K562 (cell line): Measurements from ENCODE around the gene RABIF. TPM values are rescaled to one million over a fixed set of nuclear protein-coding genes. Genes with fewer than 3 reads are reported as not detected.
A peak's percentile ranks its signal among the peaks of the same experiment; 100 is the strongest.

Experiments used
- ATAC-seq: fragments of 200-7000 bp; cut with Tn5 transposase; 3 replicates; pipeline ENCODE4 v1.9.1; 2020; ENCODE audit warnings: moderate library complexity
- BruUV-seq: library from RNA; stranded (reverse); fragments of 400-500 nt; replicated peaks from 2 replicates; lab custom pipeline; 2021; lab: Mats Ljungman, UMichigan
- CTCF ChIA-PET: fragments of 300-600 bp; formaldehyde crosslinking; extraction: SDS; loops from one replicate; lab custom pipeline; 2021; ENCODE audit warnings: low intra/inter-chr PET ratio; lab: Yijun Ruan, JAX
- POLR2A ChIA-PET: fragments of 300-600, 350-650 bp; sonication (Branson Sonifier 250); formaldehyde crosslinking; extraction: SDS; loops from one replicate; lab custom pipeline; 2021; ENCODE audit warnings: antibody characterized with exemption, inconsistent platforms; lab: Yijun Ruan, JAX
- DNase-seq, 4 experiments: peaks; one replicate each; pipeline versions ENCODE4 v3.0.0 to v3.0.0-alpha.2; 2011 to 2018; ENCODE audit warnings: low spot score in 3 of 4, mixed read lengths in 3 of 4; ENCODE audit errors: extremely low read depth in 1 of 4
- FAIRE-seq: peaks from 2 replicates; lab custom pipeline; 2011; peaks lifted over from hg19 to GRCh38; lab: Jason Lieb, UNC
- H2AFZ ChIP-seq: 2 replicates; pipeline ENCODE4 v1.6.0; 2011; ENCODE audit warnings: low read depth, low read length, control low read depth, inconsistent platforms
- H3K27ac ChIP-seq: fragments of 200-600 bp; 3 replicates; pipeline ENCODE4 v1.8.0; 2011; ENCODE audit warnings: low read depth, mild to moderate bottlenecking, control low read depth, inconsistent platforms, low read length, moderate library complexity, mixed read lengths; ENCODE audit errors: extremely low read depth
- H3K27me3 ChIP-seq, 2 experiments: fragments of 300-600 bp in 1 of 2; 2 replicates in 1 of 2; 3 replicates in 1 of 2; pipeline versions ENCODE4 v1.6.0 to v1.8.0; 2011; ENCODE audit warnings: inconsistent platforms in 2 of 2, low read length in 2 of 2, mild to moderate bottlenecking in 1 of 2, mixed read lengths in 1 of 2, moderate library complexity in 1 of 2; ENCODE audit not compliant: control insufficient read depth in 2 of 2, insufficient read depth in 2 of 2
- H3K36me3 ChIP-seq: fragments of 300-600 bp; 3 replicates; pipeline ENCODE4 v1.8.0; 2011; ENCODE audit warnings: mild to moderate bottlenecking, low read length, inconsistent platforms; ENCODE audit not compliant: control insufficient read depth, insufficient read depth
- H3K4me1 ChIP-seq, 2 experiments: fragments of 200-600 bp in 1 of 2; replicated peaks in 1 of 2; 2 replicates in 1 of 2; 3 replicates in 1 of 2; pipeline versions ENCODE4 v1.5.1 to v1.8.0; 2011; ENCODE audit warnings: inconsistent platforms in 2 of 2, low read length in 2 of 2, mild to moderate bottlenecking in 1 of 2, mixed read lengths in 1 of 2, moderate library complexity in 1 of 2; ENCODE audit not compliant: control insufficient read depth in 2 of 2, insufficient read depth in 2 of 2
- H3K4me2 ChIP-seq: 2 replicates; pipeline ENCODE4 v1.6.1; 2011; ENCODE audit warnings: low read length, control low read depth, inconsistent platforms, mixed read lengths; ENCODE audit not compliant: insufficient read depth
- H3K4me3 ChIP-seq: fragments of 200-600 bp; sonication (generic), shearing (Covaris generic); 2 replicates; pipeline ENCODE4 v1.5.1; 2016; ENCODE audit warnings: control low read depth, inconsistent platforms
- H3K79me2 ChIP-seq: fragments of 200-600 bp; 3 replicates; pipeline ENCODE4 v1.8.0; 2011; ENCODE audit warnings: low read length, inconsistent platforms; ENCODE audit not compliant: control insufficient read depth, insufficient read depth
- H3K9ac ChIP-seq, 2 experiments: 2 replicates each; pipeline versions ENCODE4 v1.6.0 to v1.6.1; 2011; ENCODE audit warnings: low read depth in 2 of 2, low read length in 2 of 2, control low read depth in 1 of 2, inconsistent platforms in 1 of 2, mild to moderate bottlenecking in 1 of 2, mixed read lengths in 1 of 2; ENCODE audit not compliant: insufficient read depth in 1 of 2
- H3K9me1 ChIP-seq: one replicate; pipeline ENCODE4 v1.6.0; 2011; ENCODE audit warnings: inconsistent platforms, mild to moderate bottlenecking, low read length, moderate library complexity; ENCODE audit not compliant: control insufficient read depth, insufficient read depth
- H3K9me3 ChIP-seq: replicated peaks from 2 replicates; pipeline ENCODE4 v1.5.1; 2011; ENCODE audit warnings: low read depth, low read length, inconsistent platforms; ENCODE audit not compliant: control insufficient read depth, insufficient read depth
- H4K20me1 ChIP-seq: replicated peaks from 2 replicates; pipeline ENCODE4 v1.6.1; 2011; ENCODE audit warnings: low read length, inconsistent platforms, mixed read lengths; ENCODE audit not compliant: control insufficient read depth, insufficient read depth
- ATF3 ChIP-seq, 2 experiments: fragments of 450-650 bp in 1 of 2; sonication (generic) in 1 of 2; formaldehyde crosslinking in 1 of 2; IDR thresholded peaks in 1 of 2; conservative IDR thresholded peaks in 1 of 2; 2 replicates each; pipeline versions ENCODE4 v1.6.1 to v1.8.1; 2016 to 2023; ENCODE audit warnings: mild to moderate bottlenecking in 2 of 2, moderate library complexity in 2 of 2, inconsistent platforms in 1 of 2, missing genetic modification reagents in 1 of 2
- CTBP1 ChIP-seq: fragments of 450-650 bp; IDR thresholded peaks from 2 replicates; pipeline ENCODE4 v1.6.1; 2016; ENCODE audit warnings: borderline replicate concordance
- E2F6 ChIP-seq, 2 experiments: IDR thresholded peaks; 2 replicates each; pipeline ENCODE4 v1.6.1; 2011; ENCODE audit warnings: borderline replicate concordance in 1 of 2, control low read depth in 1 of 2, low read depth in 1 of 2, low read length in 1 of 2, mild to moderate bottlenecking in 1 of 2, mixed read lengths in 1 of 2, moderate library complexity in 1 of 2; ENCODE audit not compliant: insufficient read depth in 1 of 2, insufficient read length in 1 of 2, poor library complexity in 1 of 2, severe bottlenecking in 1 of 2; ENCODE audit errors: extremely low read depth in 1 of 2
- FOS ChIP-seq: IDR thresholded peaks from 3 replicates; pipeline ENCODE4 v1.6.1; 2011; ENCODE audit not compliant: insufficient read length; ENCODE audit errors: extremely low read depth
- HSF4 ChIP-seq: fragments of 250-450 bp; sonication (Bioruptor Pico); IDR thresholded peaks from 2 replicates; pipeline ENCODE4 v2.1.2; 2022; ENCODE audit warnings: mild to moderate bottlenecking, moderate library complexity, borderline replicate concordance
- JUND ChIP-seq, 2 experiments: IDR thresholded peaks; 2 replicates in 1 of 2; 3 replicates in 1 of 2; pipeline ENCODE4 v1.6.1; 2011; ENCODE audit warnings: borderline replicate concordance in 2 of 2, low read depth in 2 of 2, low read length in 2 of 2, improper control_type of control experiment in 1 of 2, missing biosample characterization in 1 of 2, missing genetic modification characterization in 1 of 2, missing genetic modification reagents in 1 of 2
- KDM4B ChIP-seq, 2 experiments: fragments of 450-650 bp in 1 of 2; sonication (generic) in 1 of 2; IDR thresholded peaks; 2 replicates each; pipeline ENCODE4 v1.6.1; 2016 to 2017; ENCODE audit warnings: borderline replicate concordance in 2 of 2, antibody characterized with exemption in 1 of 2, low read depth in 1 of 2, mild to moderate bottlenecking in 1 of 2
- MTA3 ChIP-seq: fragments of 450-650 bp; formaldehyde crosslinking; IDR thresholded peaks from 2 replicates; pipeline ENCODE4 v1.6.1; 2017; ENCODE audit warnings: mild to moderate bottlenecking, borderline replicate concordance
- PML ChIP-seq: IDR thresholded peaks from 2 replicates; pipeline ENCODE4 v1.6.1; 2012; ENCODE audit warnings: low read length, inconsistent platforms
- SP2 ChIP-seq: IDR thresholded peaks from 2 replicates; pipeline ENCODE4 v1.6.1; 2011; ENCODE audit warnings: mild to moderate bottlenecking, low read depth, low read length, moderate library complexity; ENCODE audit not compliant: poor library complexity, severe bottlenecking; ENCODE audit errors: extremely low read depth
- TBP ChIP-seq: optimal IDR thresholded peaks from 2 replicates; pipeline ENCODE3; 2011; ENCODE audit warnings: low read depth, low read length, improper control_type of control experiment
- YY1 ChIP-seq, 3 experiments: IDR thresholded peaks; 2 replicates each; pipeline ENCODE4 v1.6.1; 2011; ENCODE audit warnings: low read length in 2 of 3, mild to moderate bottlenecking in 2 of 3, moderate library complexity in 2 of 3, borderline replicate concordance in 1 of 3, control low read depth in 1 of 3, low read depth in 1 of 3; ENCODE audit not compliant: insufficient read depth in 3 of 3, insufficient replicate concordance in 2 of 3, control insufficient read depth in 1 of 3, insufficient read length in 1 of 3; ENCODE audit errors: extremely low read depth in 1 of 3
- WGBS: fragments of 100-300 bp; shearing (Covaris generic); methylation state at CpG from one replicate; pipeline ENCODE4 v1.1.6; 2016; ENCODE audit warnings: low coverage, mixed read lengths; ENCODE audit not compliant: insufficient coverage; ENCODE audit errors: missing lambda C conversion rate; 5-methylcytosine and 5-hydroxymethylcytosine counted together
- in situ Hi-C: fragments of 300-500 bp; cut with MboI; formaldehyde crosslinking; loops from 4 replicates; pipeline ENCODE4 v1.15.0; 2018; ENCODE audit warnings: inconsistent platforms, mixed read lengths
- intact Hi-C: fragments of 100-400 bp; cut with micrococcal nuclease; formaldehyde crosslinking; loops from 2 replicates; pipeline ENCODE4 v1.14.2; 2022
- polyA plus RNA-seq, 8 experiments: library from polyadenylated mRNA; depleted of rRNA in 4 of 8; stranded (reverse) in 5 of 8; unstranded in 3 of 8; fragments of >200 nt; fragmentation: Nextera tagmentation in 2 of 8; fragmentation: Illumina TruSeq in 1 of 8; extraction: Ambion mirVana in 2 of 8; extraction: Trizol in 1 of 8; gene quantifications; 2 replicates each; pipeline versions ENCODE4 v1.2.1 to v1.2.3, GENCODE V29; 2011 to 2014; ENCODE audit warnings: inconsistent platforms in 1 of 8, missing spikeins in 1 of 8
- total RNA-seq, 7 experiments: library from RNA; depleted of rRNA in 6 of 7; stranded (reverse); fragments of >200 nt in 6 of 7; fragmentation: Illumina TruSeq in 2 of 7; extraction: Trizol in 2 of 7; gene quantifications; 2 replicates each; pipeline versions ENCODE4 v1.2.1 to v1.2.3, GENCODE V29; 2011 to 2021; ENCODE audit warnings: low replicate concordance in 1 of 7
- TF ChIP-seq, protein P1 (sequence below): fragments of 200-800 bp; sonication (Bioruptor generic); IDR thresholded peaks from 2 replicates; pipeline ENCODE4 v1.6.1; 2017; ENCODE audit warnings: missing genetic modification characterization, missing compliant biosample characterization

Gene RABIF
- total and polyA plus RNA-seq, 9 of the 15 experiments (the other 6 are each of a cell fraction or from before 2014, with no cell fraction given) = 7.4 to 20.1 (median 11.0) TPM

DNA sequence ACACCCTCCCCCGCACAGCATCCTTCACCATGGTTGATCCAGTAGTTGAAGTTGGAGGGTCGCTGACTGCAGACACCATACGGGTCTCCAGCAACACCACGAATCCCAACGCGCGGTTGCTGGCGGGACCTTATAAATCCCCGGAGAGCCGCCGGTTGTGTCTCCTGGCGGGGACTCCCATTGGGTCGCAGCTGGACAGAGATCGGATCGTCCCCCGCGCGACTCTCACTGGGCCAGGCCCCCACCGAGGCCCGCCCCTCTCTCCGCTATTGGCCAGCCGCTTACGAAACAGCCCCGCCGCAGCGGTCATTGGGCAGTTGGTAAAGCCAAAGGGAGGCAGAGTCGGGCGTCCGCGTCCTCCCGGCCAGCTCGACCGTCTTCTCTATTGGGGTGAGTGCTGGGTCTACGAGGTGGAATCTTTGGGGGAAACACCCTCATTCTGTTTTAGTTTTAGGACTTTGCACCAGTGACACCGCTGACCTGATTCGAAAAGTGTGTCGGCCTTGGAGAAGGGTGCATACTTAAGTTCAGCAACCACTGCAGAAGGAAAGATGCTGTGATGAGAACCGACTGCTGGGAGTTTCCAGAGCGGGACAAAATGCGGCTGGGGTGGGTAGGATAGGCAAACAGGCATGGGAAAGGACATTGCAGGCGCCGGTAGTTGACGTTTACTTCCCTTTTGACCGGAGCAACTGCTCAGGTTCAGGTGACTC, 27.4 kb downstream of the RABIF start:
- Histone ChIP-seq H3K9ac (peak overlapping the region in 1 of 2 experiments; percentile 95; a peak in 2 of 4 replicates), H3K36me3 (no peaks in the 10 kb centered on the region), H4K20me1 (no peaks in the 10 kb centered on the region), H3K79me2 (no peaks in the 10 kb centered on the region), H3K27ac (no peak overlapping the region), H3K4me1 (peaks cover 0 to 19% of the 10 kb centered on the region in 2 experiments; a peak in 4 of 5 replicates), H2AFZ (peak overlapping the region; percentile 96), H3K27me3 (peaks cover 2 to 5% of the 10 kb centered on the region in 2 experiments; a peak in 3 of 5 replicates), H3K9me1 (no peaks in the 10 kb centered on the region), H3K4me2 (peak overlapping the region; percentile 85), H3K9me3 (no peaks in the 10 kb centered on the region), H3K4me3 (peak overlapping the region; percentile 53)
- DNase-seq (peak; percentile 93 to 99 (median 98)), FAIRE-seq (peak; percentile 69), ATAC-seq (peak; percentile 98)
- BruUV-seq = TSS peak; percentile 91
- POLR2A ChIA-PET = interaction anchor here (0.6 to 2.4 kb wide), 8 partner anchors 8 to 218 kb away, joined by 3 to 11 read pairs (median 4); no protein-coding TSS in a partner anchor
- 2% methylated on average over 44 of the region's 44 CpGs for WGBS
- intact Hi-C loops (no loop called here), in situ Hi-C loops (no loop called here)
- CTCF ChIA-PET = no interaction called here
- TF ChIP-seq E2F6 (IDR thresholded peaks at IDR 0.05; ENCODE audit: borderline replicate concordance in 1 of 2, extremely low read depth in 1 of 2, insufficient read depth in 1 of 2, insufficient read length in 1 of 2, low read depth in 1 of 2, low read length in 1 of 2, poor library complexity in 1 of 2, severe bottlenecking in 1 of 2) (peak in 1 of 2 experiments; percentile 43), YY1 (IDR thresholded peaks at IDR 0.05; ENCODE audit: borderline replicate concordance in 1 of 3, control insufficient read depth in 1 of 3, extremely low read depth in 1 of 3, insufficient read depth in 3 of 3, insufficient read length in 1 of 3, insufficient replicate concordance in 2 of 3, low read depth in 1 of 3, low read length in 2 of 3) (peak in 2 of 3 experiments; percentile 8 to 18), KDM4B (IDR thresholded peaks at IDR 0.05; ENCODE audit: borderline replicate concordance in 2 of 2, low read depth in 1 of 2) (no peak), HSF4 (CRISPR knock-in tag) (no peak), MTA3 (0 out of 2 replicates have a peak, but pooled peaks have one; percentile 55), FOS (peak; percentile 88), CTBP1 (peak; percentile 57; the same call in 1 of the 2 replicates), JUND (IDR thresholded peaks at IDR 0.05; ENCODE audit: borderline replicate concordance, low read depth, low read length) (no peak), JUND (tag; IDR thresholded peaks at IDR 0.05; ENCODE audit: borderline replicate concordance, low read depth, low read length) (no peak; the same call in 2 of the 3 replicates), SP2 (peak; percentile 78), ATF3 (IDR thresholded peaks at IDR 0.05) (peak; percentile 69), ATF3 (CRISPR knock-in tag; conservative IDR thresholded peaks at IDR 0.05) (no peak), PML (peak; percentile 37; the same call in 1 of the 2 replicates), TBP (peak; percentile 70)
- TF ChIP-seq, protein P1, sequence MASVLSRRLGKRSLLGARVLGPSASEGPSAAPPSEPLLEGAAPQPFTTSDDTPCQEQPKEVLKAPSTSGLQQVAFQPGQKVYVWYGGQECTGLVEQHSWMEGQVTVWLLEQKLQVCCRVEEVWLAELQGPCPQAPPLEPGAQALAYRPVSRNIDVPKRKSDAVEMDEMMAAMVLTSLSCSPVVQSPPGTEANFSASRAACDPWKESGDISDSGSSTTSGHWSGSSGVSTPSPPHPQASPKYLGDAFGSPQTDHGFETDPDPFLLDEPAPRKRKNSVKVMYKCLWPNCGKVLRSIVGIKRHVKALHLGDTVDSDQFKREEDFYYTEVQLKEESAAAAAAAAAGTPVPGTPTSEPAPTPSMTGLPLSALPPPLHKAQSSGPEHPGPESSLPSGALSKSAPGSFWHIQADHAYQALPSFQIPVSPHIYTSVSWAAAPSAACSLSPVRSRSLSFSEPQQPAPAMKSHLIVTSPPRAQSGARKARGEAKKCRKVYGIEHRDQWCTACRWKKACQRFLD (CRISPR knock-in tag) = no peak
